Esophagus muscularis mucosa (tissue), 3 donors: ENCODE measurements around the gene PDK2.

Experiments
- CTCF ChIP-seq, 3 experiments: fragments of 200-600 bp in 2 of 3; fragments of 450-650 bp in 1 of 3; sonication (generic) in 2 of 3; IDR thresholded peaks; one replicate each; pipeline ENCODE4 v1.5.1; 2017 to 2019; ENCODE audit warnings: antibody characterized with exemption in 3 of 3, mild to moderate bottlenecking in 2 of 3, moderate library complexity in 1 of 3
- POLR2A ChIP-seq: fragments of 450-650 bp; IDR thresholded peaks from one replicate; pipeline ENCODE4 v1.6.1; 2017; ENCODE audit warnings: antibody characterized with exemption, moderate library complexity, mild to moderate bottlenecking, low read depth

- TF ChIP-seq CTCF (IDR thresholded peaks at IDR 0.05) = no peak
- no peak for TF ChIP-seq POLR2A
Observed at GRCh38 chr17:50103941-50104340, 8.8 kb downstream of the PDK2 start.
